GM18519 (cell line): ENCODE data around the gene MBP.

Experiments used
- ATAC-seq: cut with Tn5 transposase; IDR thresholded peaks from one replicate; pipeline ENCODE4 v1.9.1; 2021; ENCODE audit warnings: mild to moderate bottlenecking, moderate library complexity; ENCODE audit not compliant: unreplicated experiment, low FRiP score

Gene MBP

DNA sequence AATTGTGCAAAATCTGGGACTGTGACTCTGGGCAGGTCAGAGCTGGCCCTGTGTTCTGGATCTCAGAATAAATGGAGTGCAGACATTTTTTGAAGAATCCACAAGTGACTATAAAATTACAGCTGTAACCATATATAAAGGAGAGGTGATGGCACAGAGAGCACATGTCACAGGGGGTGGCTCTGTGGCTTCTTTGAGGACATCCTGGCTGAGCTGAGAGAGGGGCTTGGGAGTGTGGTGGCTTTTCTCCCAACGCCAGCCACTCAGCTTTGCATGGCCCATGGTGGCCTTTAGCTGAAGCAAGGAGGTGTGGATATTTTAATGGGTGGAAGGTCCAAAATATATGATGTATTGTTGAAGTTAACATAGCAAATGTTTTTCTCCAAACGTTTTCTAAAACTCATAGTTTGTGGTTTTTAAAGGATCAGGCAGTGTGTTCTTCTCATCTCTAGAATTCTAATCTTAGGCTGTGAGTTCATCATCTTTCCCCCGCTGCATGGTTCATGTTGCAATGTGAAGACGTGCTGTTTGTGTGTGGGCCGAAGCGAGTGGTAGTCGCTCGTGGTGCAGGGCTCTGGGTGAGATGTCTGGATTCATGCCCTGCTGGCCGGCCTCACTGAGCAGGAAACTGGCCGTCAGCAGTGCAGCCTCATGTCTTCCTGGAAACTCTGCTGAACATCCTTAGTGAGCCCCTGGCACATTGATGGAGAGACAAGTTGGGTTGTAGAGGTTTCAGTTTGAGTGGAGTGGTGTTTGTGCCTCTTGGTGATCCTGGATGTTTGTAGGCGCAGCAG is 200.4 kb downstream of the MBP start:
- ATAC-seq, result no peak

DNA sequence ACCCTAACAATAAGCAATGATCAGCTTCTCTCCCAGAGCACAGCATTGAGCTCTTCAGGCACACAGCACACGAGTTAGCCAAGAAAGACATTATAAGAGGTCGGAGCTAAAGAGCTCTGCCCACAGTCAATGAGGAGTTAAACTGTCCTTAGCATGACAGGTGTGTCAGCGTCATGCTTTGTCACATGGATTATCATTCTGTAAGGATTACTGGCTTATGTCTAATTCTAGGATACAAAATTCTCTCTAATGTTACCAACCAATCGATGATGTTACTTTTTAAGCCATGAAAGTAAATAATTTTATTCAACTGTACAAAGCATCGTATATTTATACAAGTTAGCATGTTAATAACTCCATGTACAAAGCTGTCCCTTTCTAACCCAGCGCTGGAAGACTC is 201.4 kb downstream of the MBP start:
- ATAC-seq, result no peak
